LoVo (cell line): ENCODE results near the gene RALB.
A peak's percentile ranks its signal among the peaks of the same experiment; 100 is the strongest.

Source experiments
- DNase-seq: peaks from one replicate; pipeline ENCODE4 v3.0.0-alpha.2; 2016; ENCODE audit warnings: low spot score

RALB gene

DNA sequence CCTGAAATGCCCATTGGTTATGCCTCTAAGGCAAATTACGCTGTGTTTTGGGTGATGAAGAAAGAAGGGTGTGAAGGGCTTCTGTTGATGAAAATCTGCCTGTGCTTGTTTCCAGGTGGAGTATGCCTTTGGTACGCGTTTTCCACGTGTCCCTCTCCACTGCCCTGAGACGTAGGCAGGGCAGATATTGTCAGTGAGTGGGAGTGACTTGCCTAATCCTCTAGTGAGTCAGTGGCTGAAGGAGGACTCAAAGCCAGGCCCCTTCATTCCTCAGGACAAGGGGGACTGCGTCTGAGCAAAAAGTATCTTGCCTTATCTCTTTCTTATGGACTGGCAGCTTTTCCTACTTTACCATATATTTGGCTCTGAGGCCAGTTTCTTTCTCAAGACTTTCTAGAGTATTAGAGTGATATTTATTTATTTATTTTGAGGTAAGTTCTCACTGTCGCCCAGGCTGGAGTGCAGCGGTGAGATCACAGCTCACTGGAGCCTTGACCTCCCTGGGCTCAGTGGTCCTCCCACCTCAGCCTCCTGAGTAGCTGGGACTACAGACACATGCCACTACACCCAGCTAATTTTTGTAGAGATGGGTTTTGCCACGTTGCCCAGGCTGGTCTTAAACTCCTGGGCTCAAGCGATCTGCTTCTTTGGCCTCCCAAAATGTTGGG, 10.2 kb downstream of the RALB start:
- DNase-seq, result no peak

DNA sequence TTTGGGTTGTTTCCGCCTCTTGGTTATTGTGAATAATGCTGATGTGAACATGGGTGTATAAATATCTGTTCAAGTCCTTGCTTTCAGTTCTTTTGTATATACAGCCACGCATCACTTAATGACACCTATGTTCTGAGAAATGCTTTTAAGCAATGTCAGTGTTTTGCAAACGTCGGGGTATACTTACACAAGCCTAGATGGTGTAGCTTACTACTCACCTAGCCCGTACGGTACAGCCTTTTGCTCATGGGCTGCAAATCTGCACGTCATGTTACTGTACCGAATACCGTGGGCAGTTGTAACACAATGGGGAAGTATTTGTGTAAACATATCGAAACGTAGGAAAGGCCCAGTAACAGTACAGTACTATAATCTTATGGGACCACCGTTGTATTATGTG, 12.4 kb downstream of the RALB start:
- DNase-seq, result no peak

DNA sequence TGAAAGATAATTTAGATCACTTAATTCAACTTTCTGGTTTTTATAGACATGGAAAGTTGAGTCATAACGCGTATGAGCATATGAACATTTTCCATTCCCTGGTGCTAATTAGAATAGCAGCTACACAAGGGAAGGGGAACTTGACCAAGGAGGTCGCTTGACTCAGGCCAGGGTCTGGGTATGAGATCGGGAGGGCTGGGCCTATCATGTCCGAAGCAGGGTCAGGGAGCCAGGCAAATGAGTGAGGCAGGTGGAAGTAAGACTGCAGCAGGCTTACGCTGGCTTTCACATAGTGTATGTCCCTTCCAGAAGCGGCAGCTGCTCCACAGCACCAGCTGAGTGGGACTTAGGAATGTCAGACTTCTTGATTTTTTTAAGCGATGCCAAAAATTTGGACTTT, 14.7 kb downstream of the RALB start:
- no peak for DNase-seq

- no peak for DNase-seq
Measured at GRCh38 chr2:120269076-120269744, 16.6 kb downstream of the RALB start.

DNA sequence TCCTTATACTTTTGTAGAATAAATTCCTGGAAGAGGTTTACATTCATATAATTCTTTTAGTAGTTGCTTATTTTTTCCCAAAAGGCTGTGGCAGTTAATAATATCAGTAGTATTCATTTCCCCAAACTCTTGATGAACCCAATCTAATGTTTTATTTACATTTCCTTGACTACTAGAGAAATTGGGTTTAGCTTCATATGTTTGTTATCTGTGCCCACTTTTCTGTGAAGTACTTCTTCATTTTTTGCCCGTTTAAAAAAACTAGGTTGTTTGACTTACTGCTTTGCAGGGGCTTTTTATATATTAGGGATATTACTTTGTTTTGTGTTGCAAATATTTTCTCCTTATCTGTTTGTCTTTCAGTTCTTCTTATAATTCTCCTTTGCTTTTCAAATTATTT, 17.2 kb downstream of the RALB start:
- DNase-seq, result no peak

GRCh38 chr2:120271711-120272379, 19.2 kb downstream of the RALB start:
- DNase-seq, result no peak

- no peak for DNase-seq
Measured at GRCh38 chr2:120272763-120273481, 20.3 kb downstream of the RALB start.

DNA sequence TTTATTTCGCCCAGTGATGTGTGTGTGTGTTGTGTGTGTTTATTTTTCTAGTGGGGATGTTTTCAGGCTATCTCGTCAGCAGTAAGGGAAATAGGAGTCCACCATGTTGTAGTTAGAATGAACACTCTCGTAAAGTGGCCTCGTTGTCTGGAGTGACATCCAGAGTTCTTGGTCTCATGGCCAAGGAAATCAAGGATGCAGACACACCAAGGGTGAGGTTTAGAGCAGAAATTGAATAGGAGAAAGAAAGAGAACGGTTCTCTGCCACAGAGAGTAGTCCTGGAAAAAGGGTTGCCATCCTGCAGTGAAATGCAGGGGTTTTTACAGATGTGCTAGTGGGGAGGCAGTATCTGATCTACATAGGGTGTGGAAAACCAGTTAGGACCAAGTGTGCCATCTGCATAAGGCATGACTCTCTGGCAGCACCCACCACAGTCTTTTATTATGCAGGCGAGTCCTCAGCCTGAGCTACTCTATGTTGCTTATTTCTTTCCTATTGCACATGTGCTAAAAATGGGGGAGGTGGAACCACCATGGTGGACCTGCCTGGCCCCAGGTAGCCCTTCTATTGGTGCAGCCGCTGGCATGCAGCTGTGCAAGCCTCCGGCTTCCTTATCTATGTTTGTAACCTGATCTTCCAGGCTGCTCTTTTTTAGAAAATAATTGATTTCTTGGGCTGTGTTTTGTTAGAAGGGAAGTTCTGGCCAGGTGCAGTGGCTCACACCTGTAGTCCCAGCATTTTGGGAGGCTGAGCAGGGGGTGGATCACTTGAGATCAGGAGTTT, 23.2 kb downstream of the RALB start:
- DNase-seq, result no peak

DNA sequence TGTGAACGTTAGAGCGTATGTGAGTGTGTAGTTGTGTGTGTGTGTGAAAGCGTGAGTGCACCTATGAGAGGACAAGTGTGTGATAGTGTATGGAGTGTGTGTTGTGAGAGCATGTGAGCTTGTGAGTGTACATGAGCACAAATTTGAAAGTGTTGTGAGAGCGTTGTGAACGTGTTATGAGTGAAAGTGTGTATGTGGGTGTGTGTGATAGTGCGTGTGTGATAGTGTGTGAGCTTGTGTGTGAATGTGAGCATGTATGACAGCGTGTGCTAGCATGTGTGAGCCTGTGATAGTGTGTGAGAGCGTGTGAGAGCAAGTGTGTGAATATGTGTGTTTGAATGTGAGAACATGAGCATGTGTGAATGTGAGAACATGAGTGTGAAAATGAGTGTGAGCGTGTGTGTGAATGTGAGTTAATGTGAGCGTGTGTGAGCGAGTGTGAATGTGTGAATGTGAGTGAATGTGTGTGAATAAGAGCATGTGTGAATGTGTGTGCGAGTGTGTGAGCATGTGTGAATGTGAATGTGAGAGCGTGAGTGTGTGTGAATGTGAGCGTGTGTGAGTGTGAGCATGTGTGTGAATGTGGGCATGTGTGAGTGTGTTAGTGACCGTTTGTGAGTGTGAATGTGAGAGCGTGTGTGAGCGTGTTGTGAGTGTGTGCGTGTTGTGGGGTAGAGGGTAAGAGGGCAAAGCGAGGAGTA, 25.0 kb downstream of the RALB start:
- DNase-seq, result no peak

GRCh38 chr2:120278901-120279300, 26.2 kb downstream of the RALB start:
- no peak for DNase-seq

DNA sequence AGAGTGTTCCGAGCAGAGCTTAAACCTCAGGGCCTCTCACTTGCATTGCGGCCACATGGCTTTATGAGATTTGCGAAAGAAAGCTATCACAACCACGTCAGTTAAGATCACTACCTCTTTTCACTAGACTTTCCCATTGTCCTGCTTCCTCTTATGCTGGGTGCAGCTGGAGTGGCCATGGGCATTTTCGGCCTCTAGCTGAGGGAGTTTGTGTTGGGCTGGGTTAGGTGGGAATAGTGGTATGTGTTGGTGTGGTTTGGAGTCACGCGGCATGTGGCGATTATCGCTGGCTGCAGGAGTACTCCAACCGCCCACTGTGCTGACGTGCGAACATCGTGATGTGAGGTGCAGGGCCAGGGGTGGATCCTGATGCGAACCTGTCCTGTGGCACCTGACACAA, 27.1 kb downstream of the RALB start:
- no peak for DNase-seq

DNA sequence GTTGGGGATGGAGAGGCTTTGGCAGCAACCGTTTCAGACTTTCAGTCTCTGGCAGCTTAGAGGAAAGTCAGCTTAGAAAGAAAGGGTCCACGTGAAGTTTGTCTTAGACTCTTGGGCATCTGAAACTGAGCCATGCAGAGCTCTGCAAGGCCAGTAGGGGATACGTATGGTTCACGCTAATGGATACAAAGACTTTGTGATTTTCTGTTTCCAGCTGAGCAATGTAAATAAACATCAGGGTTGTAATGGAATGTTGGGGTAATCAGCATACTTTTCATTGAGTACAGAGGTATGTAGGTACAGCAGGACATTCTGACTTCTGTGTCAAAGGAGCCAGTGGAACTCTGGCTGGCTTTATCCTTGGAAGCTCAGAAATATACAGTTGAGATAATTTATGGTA, 31.0 kb downstream of the RALB start:
- no peak for DNase-seq

DNA sequence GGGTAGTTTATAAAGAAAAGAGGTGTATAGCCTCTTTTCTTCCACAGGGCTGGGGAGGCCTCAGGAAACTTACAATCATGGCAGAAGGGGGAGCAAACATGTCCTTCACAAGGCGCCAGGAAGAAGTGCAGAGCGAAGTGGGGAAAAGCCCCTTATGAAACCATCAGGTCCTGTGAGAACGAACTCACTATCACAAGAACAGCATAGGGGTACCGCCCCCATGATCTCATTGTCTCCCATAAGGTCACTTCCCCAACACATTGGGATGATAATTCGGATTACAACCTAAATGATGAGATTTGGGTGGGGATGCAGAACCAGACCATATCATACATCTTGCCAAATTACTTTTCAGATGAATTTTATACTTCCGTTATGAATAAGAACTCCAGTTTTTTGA, 32.4 kb downstream of the RALB start:
- DNase-seq, result no peak

DNA sequence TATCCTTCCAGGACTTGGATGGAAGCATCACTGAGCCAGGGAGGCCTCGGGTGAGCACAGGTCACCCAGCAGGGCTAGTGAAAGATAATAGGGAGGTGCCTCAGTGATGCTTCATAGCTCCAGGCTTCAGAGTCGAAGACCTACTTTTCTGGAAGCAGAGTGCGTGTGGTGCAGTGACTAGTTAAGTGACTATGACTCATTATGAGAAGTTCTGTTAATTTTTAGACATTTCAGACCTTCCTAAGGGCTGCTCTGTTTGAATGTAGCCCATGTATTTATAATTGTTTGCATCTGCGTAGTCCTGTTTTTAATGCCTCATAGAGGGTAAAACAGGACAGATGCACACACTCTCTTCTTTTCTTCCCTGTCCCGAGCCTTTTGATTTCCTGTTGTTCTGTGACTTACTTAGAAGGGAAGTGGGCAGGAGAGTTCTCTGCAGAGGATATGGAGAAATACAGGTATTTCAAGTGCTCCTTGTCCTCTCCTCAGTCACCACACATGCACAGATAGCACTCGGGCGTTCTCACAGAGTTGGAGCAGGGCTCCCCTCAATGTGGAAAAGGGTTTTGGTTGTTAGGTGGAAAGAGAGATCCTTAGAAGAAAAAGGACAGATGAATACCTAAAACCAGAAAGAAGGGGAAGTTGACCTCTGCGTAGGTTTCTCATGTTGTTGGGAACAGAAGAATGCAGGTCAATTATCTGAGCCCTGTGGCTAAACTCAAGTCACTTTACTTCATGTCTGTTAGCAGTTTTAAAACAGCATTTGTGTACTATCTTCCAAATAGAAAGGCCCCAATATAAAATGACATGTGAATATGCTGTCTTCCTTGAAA, 34.7 kb downstream of the RALB start:
- peak; percentile 16 for DNase-seq

DNA sequence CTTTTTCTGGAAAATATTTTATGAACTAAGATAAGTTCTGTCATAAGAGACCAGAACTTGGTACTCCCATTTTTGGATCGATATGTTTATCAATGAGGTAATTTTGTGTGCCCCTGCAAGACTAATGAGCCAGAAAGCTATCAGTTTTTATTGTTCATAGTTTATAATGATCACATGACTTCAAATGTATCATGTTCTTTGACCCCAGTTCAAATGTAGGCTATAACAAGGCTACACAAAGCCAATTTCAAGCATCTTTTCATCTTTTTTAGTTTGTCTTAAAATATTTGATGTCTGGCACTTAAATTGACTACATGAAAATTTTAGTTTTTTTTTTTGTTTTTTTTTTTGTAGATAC, 35.3 kb downstream of the RALB start:
- no peak for DNase-seq

DNA sequence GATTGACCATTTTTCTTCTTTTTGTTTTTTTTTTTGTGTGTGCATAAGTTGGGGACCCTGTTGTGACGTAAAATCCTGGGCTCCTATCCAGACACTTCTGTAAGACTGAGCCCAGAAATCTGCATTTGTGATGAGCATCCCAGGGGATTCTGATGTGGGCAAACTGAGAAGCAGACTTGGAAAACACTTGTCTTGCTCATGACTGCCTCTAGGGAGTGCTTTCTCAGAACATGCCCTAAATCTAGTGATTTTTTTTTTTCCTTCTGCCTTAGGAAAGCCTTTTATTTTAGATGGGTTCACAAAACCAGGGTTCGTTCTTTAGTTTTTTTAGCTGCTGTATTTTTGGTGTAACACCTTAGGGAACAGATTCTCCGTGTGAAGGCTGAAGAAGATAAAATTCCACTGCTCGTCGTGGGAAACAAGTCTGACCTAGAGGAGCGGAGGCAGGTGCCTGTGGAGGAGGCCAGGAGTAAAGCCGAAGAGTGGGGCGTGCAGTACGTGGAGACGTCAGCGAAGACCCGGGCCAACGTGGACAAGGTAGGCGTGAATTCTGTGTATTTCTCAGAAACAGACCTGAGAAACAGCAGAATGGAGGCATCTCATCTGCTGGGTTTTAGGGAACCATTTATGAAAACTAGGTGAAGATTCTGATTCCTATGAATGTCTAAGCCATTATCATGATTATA, 36.7 kb downstream of the RALB start:
- DNase-seq, result no peak

GRCh38 chr2:120290737-120291136, 38.1 kb downstream of the RALB start:
- DNase-seq, result no peak

DNA sequence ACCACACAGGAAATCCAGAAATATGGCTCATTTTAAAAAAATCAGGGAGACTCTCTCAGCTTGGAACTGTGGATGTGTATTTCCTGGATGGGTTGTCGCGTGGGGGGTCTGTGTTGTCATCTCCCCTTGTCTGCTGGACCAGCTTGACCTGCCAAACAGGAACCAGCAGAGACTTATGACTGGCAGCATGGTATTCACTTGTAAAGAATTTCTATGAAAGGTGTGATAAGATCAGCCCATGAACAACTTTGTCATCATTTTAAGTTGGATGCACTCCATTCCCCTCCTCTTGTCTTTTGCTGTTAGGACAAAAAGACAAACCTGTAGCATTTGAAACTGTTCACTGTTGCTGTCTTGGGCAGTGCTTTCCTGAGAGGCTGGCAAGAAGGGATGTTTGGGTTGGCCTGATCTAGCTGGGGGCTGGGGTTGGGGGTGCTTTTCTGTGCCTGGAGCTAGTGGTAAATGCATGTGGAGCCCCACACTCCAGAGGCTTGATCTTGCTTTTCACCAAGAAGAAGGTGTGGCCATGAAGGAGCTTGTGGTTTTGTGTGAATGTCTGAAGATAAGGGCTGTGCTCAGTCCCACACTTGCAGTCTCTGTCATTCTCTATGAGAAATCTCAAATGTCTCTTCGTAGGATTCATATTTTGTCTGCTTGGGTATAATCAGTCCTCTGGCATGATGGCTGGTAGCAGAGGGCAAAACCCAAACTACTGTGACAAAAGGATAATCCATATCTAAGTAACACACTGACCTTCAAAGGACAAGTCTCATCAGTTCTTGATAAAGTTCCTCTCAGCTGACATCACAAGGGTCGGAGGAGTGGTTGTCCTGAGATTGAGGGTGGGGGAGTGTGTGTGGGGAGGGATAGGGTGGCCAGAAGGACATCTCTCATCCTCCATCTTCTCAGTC, 39.0 kb downstream of the RALB start:
- DNase-seq, result no peak
